ENCODE results near the gene LINC01488.

DNA sequence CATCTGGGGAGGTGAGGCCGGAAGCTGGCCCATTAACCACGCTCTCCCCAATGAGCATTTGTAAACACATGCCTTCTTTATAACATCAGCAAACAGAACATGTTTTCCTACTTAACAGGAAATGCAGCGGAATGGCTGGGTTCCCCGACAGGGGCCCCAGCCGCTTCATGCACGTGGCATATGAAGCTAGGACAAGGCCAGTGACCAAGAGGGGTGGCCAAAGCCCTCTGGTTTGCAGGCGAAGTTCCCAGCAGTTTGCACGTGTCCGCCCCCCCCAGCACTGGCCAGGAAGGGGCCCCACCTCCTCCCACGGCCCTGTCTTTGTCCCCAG is 38.7 kb upstream of the LINC01488 start:
- TF ChIP-seq POLR2A (IDR thresholded peaks at IDR 0.05; ENCODE audit: low read depth, low read length): no peak
- TF ChIP-seq POLR2AphosphoS5 (IDR thresholded peaks at IDR 0.05; ENCODE audit: low read depth, low read length): no peak

Measured in GM12891 (cell line).